ENCODE results near the gene FAM83D.

FAM83D gene

GRCh38 chr20:38935285-38935684 is 9.1 kb downstream of the FAM83D start:
- Mint-ChIP-seq H3K36me3 (ENCODE audit: low read depth) (peaks cover 10% of the 10 kb centered on the region), H3K27me3 (ENCODE audit: low read depth) (no peaks in the 10 kb centered on the region), H3K4me3 (no peak overlapping the region), H3K9me3 (no peaks in the 10 kb centered on the region), H3K4me1 (ENCODE audit: low read depth) (peaks cover 23% of the 10 kb centered on the region), H3K27ac (no peak overlapping the region)

- Mint-ChIP-seq H3K9me3 (no peaks in the 10 kb centered on the region), H3K27me3 (ENCODE audit: low read depth) (no peaks in the 10 kb centered on the region), H3K27ac (peak overlapping the region; percentile 31), H3K4me3 (no peak overlapping the region), H3K4me1 (ENCODE audit: low read depth) (peaks cover 23% of the 10 kb centered on the region), H3K36me3 (ENCODE audit: low read depth) (peaks cover 10% of the 10 kb centered on the region)
Measured at GRCh38 chr20:38935967-38936407, 9.8 kb downstream of the FAM83D start.

GRCh38 chr20:38937000-38937399 is 10.8 kb downstream of the FAM83D start:
- H3K9me3 Mint-ChIP-seq = no peaks in the 10 kb centered on the region
- peaks cover 15% of the 10 kb centered on the region for H3K4me1 Mint-ChIP-seq (ENCODE audit: low read depth)
- H3K36me3 Mint-ChIP-seq (ENCODE audit: low read depth) = peaks cover 18% of the 10 kb centered on the region
- no peak overlapping the region for H3K27ac Mint-ChIP-seq
- no peaks in the 10 kb centered on the region for H3K27me3 Mint-ChIP-seq (ENCODE audit: low read depth)
- H3K4me3 Mint-ChIP-seq = no peak overlapping the region

GRCh38 chr20:38937978-38938473 is 11.8 kb downstream of the FAM83D start:
- H3K36me3 Mint-ChIP-seq (ENCODE audit: low read depth) = peaks cover 26% of the 10 kb centered on the region

GRCh38 chr20:38939686-38940085 is 13.5 kb downstream of the FAM83D start:
- Mint-ChIP-seq H3K9me3 (no peaks in the 10 kb centered on the region), H3K36me3 (ENCODE audit: low read depth) (peaks cover 31% of the 10 kb centered on the region), H3K27me3 (ENCODE audit: low read depth) (no peaks in the 10 kb centered on the region), H3K4me1 (ENCODE audit: low read depth) (peaks cover 6% of the 10 kb centered on the region), H3K4me3 (no peak overlapping the region), H3K27ac (no peak overlapping the region)

More at GRCh38 chr20:38937978-38938473, 11.8 kb downstream of the FAM83D start:
- Mint-ChIP-seq H3K4me1 (ENCODE audit: low read depth) (peaks cover 8% of the 10 kb centered on the region), H3K4me3 (no peak overlapping the region), H3K9me3 (no peaks in the 10 kb centered on the region), H3K27me3 (ENCODE audit: low read depth) (no peaks in the 10 kb centered on the region), H3K27ac (no peak overlapping the region)

DNA sequence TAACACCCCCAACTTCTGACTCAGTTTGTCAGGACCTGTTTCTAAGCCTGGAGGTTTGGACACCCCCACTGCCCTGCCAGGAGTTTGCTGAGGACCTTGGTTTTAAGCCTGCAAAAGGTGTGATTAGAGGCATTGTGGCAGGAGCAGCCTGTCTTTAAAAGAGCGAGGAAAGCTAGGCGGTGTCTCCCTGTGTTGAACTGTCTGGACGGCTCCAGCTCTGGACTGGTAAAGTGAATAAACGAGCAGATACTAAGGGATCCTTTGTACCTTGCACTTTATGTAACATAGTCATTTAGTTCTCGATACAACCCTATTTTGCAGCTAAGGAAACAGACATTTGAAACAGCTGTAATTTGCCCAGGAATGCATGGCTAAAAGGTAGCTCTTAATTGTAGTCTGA is 14.4 kb downstream of the FAM83D start:
- Mint-ChIP-seq H3K4me1 (ENCODE audit: low read depth) (peaks cover 5% of the 10 kb centered on the region), H3K36me3 (ENCODE audit: low read depth) (peaks cover 34% of the 10 kb centered on the region), H3K4me3 (no peak overlapping the region), H3K27ac (no peak overlapping the region), H3K9me3 (no peaks in the 10 kb centered on the region), H3K27me3 (ENCODE audit: low read depth) (no peaks in the 10 kb centered on the region)

GRCh38 chr20:38941726-38942389 is 15.6 kb downstream of the FAM83D start:
- H3K36me3 Mint-ChIP-seq (ENCODE audit: low read depth) = peaks cover 39% of the 10 kb centered on the region
- H3K4me1 Mint-ChIP-seq (ENCODE audit: low read depth) = peaks cover 9% of the 10 kb centered on the region
- no peaks in the 10 kb centered on the region for H3K9me3 Mint-ChIP-seq
- no peak overlapping the region for H3K4me3 Mint-ChIP-seq
- no peak overlapping the region for H3K27ac Mint-ChIP-seq
- H3K27me3 Mint-ChIP-seq (ENCODE audit: low read depth) = no peaks in the 10 kb centered on the region

DNA sequence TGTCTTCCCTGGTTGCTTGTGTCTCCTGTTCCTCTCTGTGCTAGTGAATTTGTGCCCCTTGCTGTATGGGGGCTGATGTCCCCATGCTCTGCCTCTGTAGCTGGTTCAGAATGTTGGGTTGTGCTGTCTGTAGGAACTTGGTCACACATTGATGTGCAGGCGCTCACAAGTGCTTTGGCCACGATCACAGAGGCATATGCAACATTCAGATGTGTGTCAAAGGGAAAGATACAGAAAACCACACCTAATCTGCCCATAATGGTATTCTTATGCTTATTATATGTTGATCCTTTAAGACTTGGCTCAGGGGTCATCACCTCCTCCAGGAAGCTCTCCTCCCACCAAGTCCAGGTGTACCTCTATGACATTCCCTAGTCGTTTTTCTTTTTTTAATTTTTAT is 18.8 kb downstream of the FAM83D start:
- H3K4me1 Mint-ChIP-seq (ENCODE audit: low read depth) = peaks cover 6% of the 10 kb centered on the region
- peaks cover 39% of the 10 kb centered on the region for H3K36me3 Mint-ChIP-seq (ENCODE audit: low read depth)
- no peak overlapping the region for H3K4me3 Mint-ChIP-seq
- H3K27me3 Mint-ChIP-seq (ENCODE audit: low read depth) = no peaks in the 10 kb centered on the region
- no peaks in the 10 kb centered on the region for H3K9me3 Mint-ChIP-seq
- no peak overlapping the region for H3K27ac Mint-ChIP-seq

GRCh38 chr20:38946836-38947235 is 20.6 kb downstream of the FAM83D start:
- Mint-ChIP-seq H3K36me3 (ENCODE audit: low read depth) (peaks cover 38% of the 10 kb centered on the region), H3K4me3 (no peak overlapping the region), H3K4me1 (ENCODE audit: low read depth) (peaks cover 6% of the 10 kb centered on the region), H3K27me3 (ENCODE audit: low read depth) (no peaks in the 10 kb centered on the region), H3K9me3 (no peaks in the 10 kb centered on the region), H3K27ac (no peak overlapping the region)

- Mint-ChIP-seq H3K4me3 (no peak overlapping the region), H3K27me3 (ENCODE audit: low read depth) (no peaks in the 10 kb centered on the region), H3K36me3 (ENCODE audit: low read depth) (peaks cover 35% of the 10 kb centered on the region), H3K27ac (no peak overlapping the region), H3K4me1 (ENCODE audit: low read depth) (peaks cover 8% of the 10 kb centered on the region), H3K9me3 (no peaks in the 10 kb centered on the region)
Measured at GRCh38 chr20:38947931-38948362, 21.7 kb downstream of the FAM83D start.

GRCh38 chr20:38950254-38950653 is 24.0 kb downstream of the FAM83D start:
- Mint-ChIP-seq H3K27me3 (ENCODE audit: low read depth) (no peaks in the 10 kb centered on the region), H3K27ac (no peak overlapping the region), H3K9me3 (no peaks in the 10 kb centered on the region), H3K4me1 (ENCODE audit: low read depth) (peaks cover 8% of the 10 kb centered on the region), H3K4me3 (no peak overlapping the region), H3K36me3 (ENCODE audit: low read depth) (peaks cover 31% of the 10 kb centered on the region)

- Mint-ChIP-seq H3K36me3 (ENCODE audit: low read depth) (peaks cover 27% of the 10 kb centered on the region), H3K27ac (no peak overlapping the region), H3K27me3 (ENCODE audit: low read depth) (no peaks in the 10 kb centered on the region), H3K4me1 (ENCODE audit: low read depth) (peaks cover 3% of the 10 kb centered on the region), H3K4me3 (no peak overlapping the region), H3K9me3 (no peaks in the 10 kb centered on the region)
Measured at GRCh38 chr20:38951611-38952010, 25.4 kb downstream of the FAM83D start.

DNA sequence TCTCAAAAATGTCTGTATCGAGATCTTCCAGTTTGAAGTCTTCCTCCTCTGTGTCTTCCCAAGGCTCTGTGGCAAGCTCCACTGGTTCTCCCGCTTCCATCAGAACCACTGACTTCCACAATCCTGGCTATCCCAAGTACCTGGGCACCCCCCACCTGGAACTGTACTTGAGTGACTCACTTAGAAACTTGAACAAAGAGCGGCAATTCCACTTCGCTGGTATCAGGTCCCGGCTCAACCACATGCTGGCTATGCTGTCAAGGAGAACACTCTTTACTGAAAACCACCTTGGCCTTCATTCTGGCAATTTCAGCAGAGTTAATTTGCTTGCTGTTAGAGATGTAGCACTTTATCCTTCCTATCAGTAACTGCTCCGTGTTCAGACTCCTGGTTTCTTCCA is 25.9 kb downstream of the FAM83D start:
- H3K9me3 Mint-ChIP-seq = no peaks in the 10 kb centered on the region
- peak overlapping the region; percentile 52 for H3K27ac Mint-ChIP-seq
- peaks cover 25% of the 10 kb centered on the region for H3K36me3 Mint-ChIP-seq (ENCODE audit: low read depth)
- no peaks in the 10 kb centered on the region for H3K27me3 Mint-ChIP-seq (ENCODE audit: low read depth)
- peaks cover 3% of the 10 kb centered on the region for H3K4me1 Mint-ChIP-seq (ENCODE audit: low read depth)
- H3K4me3 Mint-ChIP-seq = no peak overlapping the region

GRCh38 chr20:38953630-38954340 is 27.6 kb downstream of the FAM83D start:
- Mint-ChIP-seq H3K4me3 (no peak overlapping the region), H3K4me1 (ENCODE audit: low read depth) (peaks cover 3% of the 10 kb centered on the region), H3K9me3 (no peaks in the 10 kb centered on the region), H3K27me3 (ENCODE audit: low read depth) (no peaks in the 10 kb centered on the region), H3K27ac (no peak overlapping the region), H3K36me3 (ENCODE audit: low read depth) (peaks cover 15% of the 10 kb centered on the region)

DNA sequence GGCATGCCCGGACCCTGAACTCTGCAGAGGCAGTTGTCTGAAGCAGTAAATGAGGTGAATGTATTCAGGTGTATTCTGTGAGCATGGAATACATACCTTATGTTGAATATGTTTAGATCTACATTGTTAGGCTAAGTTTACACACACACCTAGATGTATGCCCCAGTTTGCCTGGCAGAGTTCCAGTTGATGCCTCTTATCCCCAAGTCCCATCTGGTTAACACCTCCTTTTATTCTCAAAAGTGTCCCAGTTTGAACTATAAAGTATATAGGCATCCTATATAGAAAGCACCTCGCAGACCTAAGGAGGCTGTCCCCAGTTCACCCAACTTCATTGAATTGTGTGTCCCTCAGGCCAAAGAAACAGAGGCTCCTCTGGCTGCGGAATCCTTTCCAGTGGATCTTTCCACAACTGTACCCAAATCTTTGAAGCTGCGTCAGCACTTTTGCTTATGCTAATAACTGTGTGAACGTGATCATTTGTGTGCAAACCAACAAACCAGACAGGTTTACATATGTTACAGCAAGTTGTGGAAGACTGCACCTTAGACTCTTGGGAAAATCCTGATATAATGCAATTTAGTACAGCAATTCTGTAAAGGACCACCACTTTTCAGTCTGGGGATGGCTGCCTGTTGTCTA is 31.1 kb downstream of the FAM83D start:
- peaks cover 14% of the 10 kb centered on the region for H3K4me1 Mint-ChIP-seq (ENCODE audit: low read depth)
- no peak overlapping the region for H3K27ac Mint-ChIP-seq
- H3K4me3 Mint-ChIP-seq = no peak overlapping the region
- H3K36me3 Mint-ChIP-seq (ENCODE audit: low read depth) = peaks cover 7% of the 10 kb centered on the region
- no peaks in the 10 kb centered on the region for H3K9me3 Mint-ChIP-seq
- no peaks in the 10 kb centered on the region for H3K27me3 Mint-ChIP-seq (ENCODE audit: low read depth)
